ENCODE measurements around the gene KIF20B. TPM values are rescaled to one million over a fixed set of nuclear protein-coding genes. Genes with fewer than 3 reads are reported as not detected.

The KIF20B gene
- total RNA-seq, 1 donor, result 4.7 TPM

DNA sequence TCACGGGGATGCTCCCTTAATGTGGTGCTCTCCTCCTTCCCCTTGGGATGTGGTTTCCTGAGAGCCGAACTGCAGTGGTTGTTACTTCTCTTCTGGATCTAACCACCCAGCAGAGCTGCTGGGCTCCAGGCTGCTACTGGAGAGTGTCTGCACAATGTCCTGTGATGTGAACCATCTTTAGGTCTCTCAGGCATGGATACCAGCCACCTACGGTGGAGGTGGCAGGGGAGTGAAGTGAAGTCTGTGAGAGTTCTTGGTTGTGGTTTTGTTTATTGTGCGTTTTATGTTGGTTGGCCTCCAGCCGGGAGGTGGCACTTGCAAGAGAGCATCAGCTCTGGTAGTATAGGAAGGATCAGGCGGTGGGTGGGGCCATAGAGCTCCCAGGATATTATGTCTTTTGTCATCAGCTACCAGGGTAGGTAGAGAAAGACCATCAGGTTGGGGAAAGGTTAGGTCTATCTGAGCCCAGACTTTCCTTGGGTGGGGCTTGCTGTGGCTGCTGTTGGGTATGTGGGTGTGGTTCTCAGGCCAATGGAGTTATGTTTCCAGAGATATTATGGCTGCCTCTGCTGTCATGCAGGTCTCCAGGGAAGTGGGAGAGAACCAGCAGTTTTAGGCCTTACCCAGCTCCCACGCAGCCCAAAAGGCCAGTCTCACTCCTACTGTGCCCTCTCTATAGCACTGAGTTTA lies 87.9 kb downstream of the KIF20B start:
- Histone ChIP-seq H3K79me2 (ENCODE audit: insufficient read depth, low read length) (no peaks in the 10 kb centered on the region), H3K4me2 (ENCODE audit: insufficient read depth, low read length) (no peak overlapping the region), H3K27me3 (ENCODE audit: insufficient read depth, low read length) (no peaks in the 10 kb centered on the region), H2AFZ (ENCODE audit: low read length) (peak overlapping the region; percentile 42), H3K4me1 (ENCODE audit: insufficient read depth, low read length) (no peaks in the 10 kb centered on the region), H3K36me3 (ENCODE audit: insufficient read depth, low read length) (no peaks in the 10 kb centered on the region), H3K27ac (ENCODE audit: low read depth, low read length) (no peak overlapping the region), H3K9me3 (ENCODE audit: low read depth, low read length) (no peaks in the 10 kb centered on the region), H3K4me3 (ENCODE audit: insufficient read depth, low read length) (no peak overlapping the region), H4K20me1 (ENCODE audit: insufficient read depth, low read length) (no peaks in the 10 kb centered on the region)
- no peak for TF ChIP-seq CTCF (IDR thresholded peaks at IDR 0.05; ENCODE audit: extremely low read depth, low read depth, low read length)
- DNase-seq (ENCODE audit: insufficient read length, low spot score, missing footprints), result no peak

GRCh38 chr10:89792187-89792586 lies 90.8 kb downstream of the KIF20B start:
- TF ChIP-seq CTCF (IDR thresholded peaks at IDR 0.05; ENCODE audit: extremely low read depth, low read depth, low read length), result no peak
- H2AFZ ChIP-seq (ENCODE audit: low read length), result no peak overlapping the region
- no peaks in the 10 kb centered on the region for H3K79me2 ChIP-seq (ENCODE audit: insufficient read depth, low read length)
- no peak overlapping the region for H3K4me3 ChIP-seq (ENCODE audit: insufficient read depth, low read length)
- H4K20me1 ChIP-seq (ENCODE audit: insufficient read depth, low read length), result no peaks in the 10 kb centered on the region
- no peak for DNase-seq (ENCODE audit: insufficient read length, low spot score, missing footprints)
- H3K27ac ChIP-seq (ENCODE audit: low read depth, low read length), result no peak overlapping the region
- H3K4me2 ChIP-seq (ENCODE audit: insufficient read depth, low read length), result no peak overlapping the region
- H3K9me3 ChIP-seq (ENCODE audit: low read depth, low read length), result no peaks in the 10 kb centered on the region
- no peaks in the 10 kb centered on the region for H3K27me3 ChIP-seq (ENCODE audit: insufficient read depth, low read length)
- no peaks in the 10 kb centered on the region for H3K4me1 ChIP-seq (ENCODE audit: insufficient read depth, low read length)
- H3K36me3 ChIP-seq (ENCODE audit: insufficient read depth, low read length), result no peaks in the 10 kb centered on the region

- no peak overlapping the region for H3K27ac ChIP-seq (ENCODE audit: low read depth, low read length)
- no peak overlapping the region for H3K4me3 ChIP-seq (ENCODE audit: insufficient read depth, low read length)
- H3K27me3 ChIP-seq (ENCODE audit: insufficient read depth, low read length), result no peaks in the 10 kb centered on the region
- H3K79me2 ChIP-seq (ENCODE audit: insufficient read depth, low read length), result no peaks in the 10 kb centered on the region
- H4K20me1 ChIP-seq (ENCODE audit: insufficient read depth, low read length), result no peaks in the 10 kb centered on the region
- peak; percentile 85 for TF ChIP-seq CTCF (IDR thresholded peaks at IDR 0.05; ENCODE audit: extremely low read depth, low read depth, low read length)
- H3K36me3 ChIP-seq (ENCODE audit: insufficient read depth, low read length), result no peaks in the 10 kb centered on the region
- no peak overlapping the region for H2AFZ ChIP-seq (ENCODE audit: low read length)
- peak; percentile 81 for DNase-seq (ENCODE audit: insufficient read length, low spot score, missing footprints)
- H3K4me1 ChIP-seq (ENCODE audit: insufficient read depth, low read length), result no peaks in the 10 kb centered on the region
- H3K9me3 ChIP-seq (ENCODE audit: low read depth, low read length), result no peaks in the 10 kb centered on the region
- H3K4me2 ChIP-seq (ENCODE audit: insufficient read depth, low read length), result no peak overlapping the region
Observed at GRCh38 chr10:89793649-89794254, 92.4 kb downstream of the KIF20B start.

DNA sequence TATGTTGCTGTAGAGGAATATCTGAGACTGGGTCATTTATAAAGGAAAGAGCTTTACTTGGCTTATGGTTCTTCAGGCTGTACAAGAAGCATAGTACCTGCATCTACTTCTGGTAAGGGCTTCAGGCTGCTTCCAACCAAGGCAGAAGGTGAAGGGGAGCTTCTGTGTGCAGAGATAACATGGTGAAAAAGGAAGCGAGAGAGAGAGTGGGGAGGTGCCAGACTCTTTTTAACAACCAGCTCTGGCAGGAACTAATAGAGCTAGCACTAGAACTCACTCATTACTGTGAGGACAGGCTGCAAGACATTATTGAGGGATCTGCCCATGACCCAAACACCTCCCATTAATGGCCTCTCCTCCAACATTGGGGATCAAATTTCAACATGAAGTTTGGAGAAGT lies 94.5 kb downstream of the KIF20B start:
- no peaks in the 10 kb centered on the region for H3K36me3 ChIP-seq (ENCODE audit: insufficient read depth, low read length)
- H2AFZ ChIP-seq (ENCODE audit: low read length), result no peak overlapping the region
- no peaks in the 10 kb centered on the region for H3K9me3 ChIP-seq (ENCODE audit: low read depth, low read length)
- no peak for TF ChIP-seq CTCF (IDR thresholded peaks at IDR 0.05; ENCODE audit: extremely low read depth, low read depth, low read length)
- H3K4me1 ChIP-seq (ENCODE audit: insufficient read depth, low read length), result no peaks in the 10 kb centered on the region
- no peak for DNase-seq (ENCODE audit: insufficient read length, low spot score, missing footprints)
- H3K27ac ChIP-seq (ENCODE audit: low read depth, low read length), result no peak overlapping the region
- no peak overlapping the region for H3K4me3 ChIP-seq (ENCODE audit: insufficient read depth, low read length)
- H4K20me1 ChIP-seq (ENCODE audit: insufficient read depth, low read length), result no peaks in the 10 kb centered on the region
- H3K79me2 ChIP-seq (ENCODE audit: insufficient read depth, low read length), result no peaks in the 10 kb centered on the region
- no peaks in the 10 kb centered on the region for H3K27me3 ChIP-seq (ENCODE audit: insufficient read depth, low read length)
- no peak overlapping the region for H3K4me2 ChIP-seq (ENCODE audit: insufficient read depth, low read length)
